ENCODE measurements around the gene TTC21A. TPM values are rescaled to one million over a fixed set of nuclear protein-coding genes. Genes with fewer than 3 reads are reported as not detected.
A peak's percentile ranks its signal among the peaks of the same experiment; 100 is the strongest.

Gene TTC21A
- total and polyA plus RNA-seq, 2 experiments from 2014 or later, result 3.7 to 6.5 TPM

GRCh38 chr3:39063143-39063542 is 44.3 kb upstream of the TTC21A start:
- no peaks in the 10 kb centered on the region for H3K9me2 ChIP-seq (replicated peaks; ENCODE audit: insufficient read depth)
- H3K4me2 ChIP-seq, result no peak overlapping the region
- H4K20me1 ChIP-seq (ENCODE audit: insufficient read depth, poor library complexity, severe bottlenecking), result peaks cover 12% of the 10 kb centered on the region
- H3K27me3 ChIP-seq, result no peaks in the 10 kb centered on the region
- no peaks in the 10 kb centered on the region for H3K36me3 ChIP-seq (replicated peaks; ENCODE audit: insufficient read depth, low read depth)
- no peaks in the 10 kb centered on the region for H3K4me1 ChIP-seq (ENCODE audit: insufficient read depth)
- no peak overlapping the region for H3K4me3 ChIP-seq
- TF ChIP-seq EZH2 (IDR thresholded peaks at IDR 0.05; ENCODE audit: borderline replicate concordance), result no peak
- TF ChIP-seq, protein P1, sequence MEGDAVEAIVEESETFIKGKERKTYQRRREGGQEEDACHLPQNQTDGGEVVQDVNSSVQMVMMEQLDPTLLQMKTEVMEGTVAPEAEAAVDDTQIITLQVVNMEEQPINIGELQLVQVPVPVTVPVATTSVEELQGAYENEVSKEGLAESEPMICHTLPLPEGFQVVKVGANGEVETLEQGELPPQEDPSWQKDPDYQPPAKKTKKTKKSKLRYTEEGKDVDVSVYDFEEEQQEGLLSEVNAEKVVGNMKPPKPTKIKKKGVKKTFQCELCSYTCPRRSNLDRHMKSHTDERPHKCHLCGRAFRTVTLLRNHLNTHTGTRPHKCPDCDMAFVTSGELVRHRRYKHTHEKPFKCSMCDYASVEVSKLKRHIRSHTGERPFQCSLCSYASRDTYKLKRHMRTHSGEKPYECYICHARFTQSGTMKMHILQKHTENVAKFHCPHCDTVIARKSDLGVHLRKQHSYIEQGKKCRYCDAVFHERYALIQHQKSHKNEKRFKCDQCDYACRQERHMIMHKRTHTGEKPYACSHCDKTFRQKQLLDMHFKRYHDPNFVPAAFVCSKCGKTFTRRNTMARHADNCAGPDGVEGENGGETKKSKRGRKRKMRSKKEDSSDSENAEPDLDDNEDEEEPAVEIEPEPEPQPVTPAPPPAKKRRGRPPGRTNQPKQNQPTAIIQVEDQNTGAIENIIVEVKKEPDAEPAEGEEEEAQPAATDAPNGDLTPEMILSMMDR (IDR thresholded peaks at IDR 0.05; ENCODE audit: poor library complexity), result no peak
- no peak for TF ChIP-seq EZH2phosphoT487 (IDR thresholded peaks at IDR 0.05; ENCODE audit: low read depth, severe bottlenecking, unreplicated experiment)
- H3K9me3 ChIP-seq (ENCODE audit: low read depth), result no peaks in the 10 kb centered on the region
- H3K79me2 ChIP-seq, result peaks cover 72% of the 10 kb centered on the region
- 84% methylated on average over 3 of the region's 3 CpGs for WGBS (ENCODE audit: low lambda C conversion rate, missing lambda C conversion rate)
- no peak for DNase-seq (ENCODE audit: low spot score)
- H3K27ac ChIP-seq, result no peak overlapping the region
- H2AFZ ChIP-seq, result no peak overlapping the region

GRCh38 chr3:39064646-39065045 is 42.8 kb upstream of the TTC21A start:
- Histone ChIP-seq H4K20me1 (ENCODE audit: insufficient read depth, poor library complexity, severe bottlenecking) (peaks cover 5% of the 10 kb centered on the region), H2AFZ (no peak overlapping the region), H3K9me2 (replicated peaks; ENCODE audit: insufficient read depth) (no peaks in the 10 kb centered on the region), H3K27me3 (no peaks in the 10 kb centered on the region), H3K27ac (no peak overlapping the region), H3K4me3 (no peak overlapping the region), H3K79me2 (peaks cover 57% of the 10 kb centered on the region), H3K4me2 (no peak overlapping the region), H3K9me3 (ENCODE audit: low read depth) (no peaks in the 10 kb centered on the region), H3K36me3 (replicated peaks; ENCODE audit: insufficient read depth, low read depth) (no peaks in the 10 kb centered on the region), H3K4me1 (ENCODE audit: insufficient read depth) (no peaks in the 10 kb centered on the region)
- TF ChIP-seq EZH2phosphoT487 (IDR thresholded peaks at IDR 0.05; ENCODE audit: low read depth, severe bottlenecking, unreplicated experiment), result no peak
- no peak for TF ChIP-seq EZH2 (IDR thresholded peaks at IDR 0.05; ENCODE audit: borderline replicate concordance)
- 94% methylated on average over 1 of the region's 1 CpG for WGBS (ENCODE audit: low lambda C conversion rate, missing lambda C conversion rate)
- DNase-seq (ENCODE audit: low spot score), result no peak

- DNase-seq (ENCODE audit: low spot score), result peak; percentile 34
- Histone ChIP-seq H3K9me3 (ENCODE audit: low read depth) (no peaks in the 10 kb centered on the region), H3K79me2 (peaks cover 52% of the 10 kb centered on the region), H3K27ac (no peak overlapping the region), H3K4me3 (no peak overlapping the region), H3K9me2 (replicated peaks; ENCODE audit: insufficient read depth) (no peaks in the 10 kb centered on the region), H4K20me1 (ENCODE audit: insufficient read depth, poor library complexity, severe bottlenecking) (peaks cover 5% of the 10 kb centered on the region), H3K4me2 (no peak overlapping the region), H3K36me3 (replicated peaks; ENCODE audit: insufficient read depth, low read depth) (no peaks in the 10 kb centered on the region), H2AFZ (no peak overlapping the region), H3K27me3 (no peaks in the 10 kb centered on the region), H3K4me1 (ENCODE audit: insufficient read depth) (no peaks in the 10 kb centered on the region)
- WGBS (ENCODE audit: low lambda C conversion rate, missing lambda C conversion rate), result 36% methylated on average over 1 of the region's 1 CpG
- TF ChIP-seq EZH2 (IDR thresholded peaks at IDR 0.05; ENCODE audit: borderline replicate concordance), result no peak
- TF ChIP-seq, protein P1 (IDR thresholded peaks at IDR 0.05; ENCODE audit: poor library complexity), result peak; percentile 31
Observed at GRCh38 chr3:39065197-39065596, 42.3 kb upstream of the TTC21A start.

DNA sequence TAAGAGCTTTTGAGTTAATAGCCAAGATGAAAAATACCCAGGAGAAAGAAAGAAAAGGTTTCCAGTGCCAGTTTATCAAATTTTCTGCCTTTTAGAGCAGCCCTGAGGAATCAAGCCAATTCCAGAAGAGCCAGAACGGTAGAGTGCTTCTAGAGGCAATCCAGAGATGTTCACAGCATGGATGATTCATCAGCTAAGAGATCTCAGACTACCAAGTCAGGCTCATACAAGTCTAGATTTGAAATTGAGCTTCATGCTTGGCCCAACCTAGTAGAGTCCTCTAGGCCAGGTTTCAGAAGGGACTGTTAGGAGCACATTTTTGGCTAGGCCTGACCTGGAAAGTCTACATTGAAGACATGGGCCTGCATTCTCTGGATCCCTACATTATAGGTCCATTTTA is 40.2 kb upstream of the TTC21A start:
- H3K36me3 ChIP-seq (replicated peaks; ENCODE audit: insufficient read depth, low read depth), result no peaks in the 10 kb centered on the region
- 76% methylated on average over 1 of the region's 1 CpG for WGBS (ENCODE audit: low lambda C conversion rate, missing lambda C conversion rate)
- no peak overlapping the region for H3K4me3 ChIP-seq

More for the DNA sequence above, 40.2 kb upstream of the TTC21A start:
- peaks cover 5% of the 10 kb centered on the region for H4K20me1 ChIP-seq (ENCODE audit: insufficient read depth, poor library complexity, severe bottlenecking)
- no peaks in the 10 kb centered on the region for H3K9me3 ChIP-seq (ENCODE audit: low read depth)
- no peak overlapping the region for H2AFZ ChIP-seq
- no peak overlapping the region for H3K27ac ChIP-seq
- TF ChIP-seq, protein P1 (IDR thresholded peaks at IDR 0.05; ENCODE audit: poor library complexity), result no peak
- TF ChIP-seq EZH2phosphoT487 (IDR thresholded peaks at IDR 0.05; ENCODE audit: low read depth, severe bottlenecking, unreplicated experiment) (no peak), EZH2 (IDR thresholded peaks at IDR 0.05; ENCODE audit: borderline replicate concordance) (no peak)
- H3K79me2 ChIP-seq, result peaks cover 37% of the 10 kb centered on the region
- DNase-seq (ENCODE audit: low spot score), result no peak
- H3K4me1 ChIP-seq (ENCODE audit: insufficient read depth), result no peaks in the 10 kb centered on the region
- no peaks in the 10 kb centered on the region for H3K9me2 ChIP-seq (replicated peaks; ENCODE audit: insufficient read depth)
- H3K27me3 ChIP-seq, result no peaks in the 10 kb centered on the region
- no peak overlapping the region for H3K4me2 ChIP-seq

Measured in hepatocyte (in vitro differentiated cells).